GM12874 (cell line): ENCODE measurements around the gene SLC12A7.

Experiments
- CTCF ChIP-seq: IDR thresholded peaks from 2 replicates; pipeline ENCODE4 v1.5.1; 2011; ENCODE audit warnings: low read depth, mild to moderate bottlenecking, control low read depth, low read length, moderate library complexity; ENCODE audit not compliant: insufficient read depth

Gene SLC12A7

DNA sequence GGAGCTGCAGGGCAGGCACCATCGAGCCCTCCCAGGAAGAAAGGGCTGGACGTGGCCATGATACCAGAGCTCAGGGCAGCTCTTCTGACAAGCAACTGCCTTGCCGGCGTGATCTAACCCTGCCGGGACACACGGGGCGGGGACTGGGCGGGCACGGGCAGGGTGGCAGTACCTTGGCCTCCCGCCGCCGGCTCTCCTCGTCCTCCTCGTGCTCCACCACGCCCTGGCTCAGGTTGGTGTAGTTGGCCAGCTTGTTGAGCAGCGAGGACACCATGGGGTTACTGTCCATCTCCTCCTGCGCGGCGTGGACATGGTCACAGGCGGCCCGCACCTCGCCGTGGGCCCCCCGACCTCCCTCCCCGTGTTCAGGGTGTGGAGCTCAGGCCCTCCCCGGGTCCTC is 18.5 kb downstream of the SLC12A7 start:
- no peak for TF ChIP-seq CTCF

DNA sequence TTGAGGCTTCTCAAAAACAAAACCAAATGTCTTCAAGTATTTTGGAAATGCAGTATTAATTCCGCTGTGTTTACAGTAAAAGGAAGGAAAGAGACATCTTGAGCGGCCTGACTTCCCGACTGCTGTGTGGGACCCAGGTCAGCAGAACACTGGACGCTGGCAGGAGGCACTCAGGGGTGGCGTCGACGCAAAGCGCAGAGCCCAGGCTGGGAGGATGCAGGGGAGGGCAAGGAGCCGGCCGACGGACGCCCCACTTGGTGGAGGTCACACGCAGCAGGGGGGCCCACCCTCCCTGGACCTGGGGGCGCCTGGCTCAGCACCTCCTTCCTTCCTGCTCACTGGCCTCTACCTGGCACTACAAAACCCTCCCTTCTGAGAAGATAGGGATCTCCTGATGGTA is 19.7 kb downstream of the SLC12A7 start:
- TF ChIP-seq CTCF, result no peak

GRCh38 chr5:1091632-1092031 is 20.2 kb downstream of the SLC12A7 start:
- TF ChIP-seq CTCF, result no peak

GRCh38 chr5:1090538-1090937 is 21.3 kb downstream of the SLC12A7 start:
- TF ChIP-seq CTCF, result no peak

DNA sequence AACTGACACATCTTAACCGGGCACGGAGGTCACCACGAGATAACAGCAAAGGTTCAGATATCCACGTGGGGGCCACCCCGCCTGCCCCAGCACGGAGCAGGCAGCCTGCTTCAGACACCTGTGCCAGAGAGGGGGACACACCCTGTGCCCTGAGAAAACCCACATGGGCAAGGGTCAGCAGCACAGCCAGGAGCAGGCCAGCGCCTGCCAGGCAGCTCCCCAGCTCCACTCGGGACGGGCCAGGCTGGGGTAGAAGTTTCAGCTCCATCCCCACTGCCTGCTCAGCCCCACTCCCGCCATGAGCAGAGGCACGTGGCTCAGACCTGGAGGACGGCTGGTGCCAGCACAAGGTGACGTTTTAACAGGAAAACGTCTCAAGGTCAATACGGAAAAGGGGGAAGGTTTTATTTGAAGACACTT is 22.2 kb downstream of the SLC12A7 start:
- no peak for TF ChIP-seq CTCF

DNA sequence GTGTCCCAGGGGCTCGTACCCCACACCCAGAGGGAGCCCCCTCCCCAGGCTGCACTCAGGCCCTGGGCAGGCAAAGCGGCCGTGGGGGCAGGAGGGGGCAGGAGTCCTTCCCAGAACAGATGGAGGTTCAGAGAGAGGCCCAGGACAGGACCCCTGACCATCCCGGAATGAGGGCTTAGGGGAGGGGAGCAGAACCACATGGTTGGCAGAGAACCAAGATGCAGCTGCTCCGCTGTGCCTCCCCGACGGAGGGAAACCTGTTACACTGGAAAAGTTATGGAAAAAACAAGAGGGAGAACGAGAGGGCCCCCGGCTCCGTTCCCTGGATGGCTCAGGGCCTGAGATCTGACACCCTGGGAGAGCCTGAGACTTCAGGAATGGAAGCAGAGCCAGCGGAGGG is 22.7 kb downstream of the SLC12A7 start:
- no peak for TF ChIP-seq CTCF

- no peak for TF ChIP-seq CTCF
Observed at GRCh38 chr5:1088726-1089125, 23.1 kb downstream of the SLC12A7 start.

GRCh38 chr5:1088031-1088430 is 23.8 kb downstream of the SLC12A7 start:
- TF ChIP-seq CTCF, result no peak
